NT2/D1 (cell line): Measurements from ENCODE around the gene DDX49.

ENCODE experiments used
- DNase-seq: peaks from one replicate; pipeline ENCODE4 v3.0.0-alpha.2; 2011; ENCODE audit warnings: low read depth, low spot score
- H3K27me3 ChIP-seq: 2 replicates; pipeline ENCODE4 v1.6.0; 2011; ENCODE audit warnings: mild to moderate bottlenecking; ENCODE audit not compliant: insufficient read length, insufficient read depth
- H3K36me3 ChIP-seq: 2 replicates; pipeline ENCODE4 v1.6.1; 2011; ENCODE audit warnings: mild to moderate bottlenecking, low read length, mixed read lengths; ENCODE audit not compliant: insufficient read depth, insufficient read length
- H3K4me1 ChIP-seq: 2 replicates; pipeline ENCODE4 v1.5.1; 2011; ENCODE audit not compliant: insufficient read depth, insufficient read length
- H3K4me3 ChIP-seq: 2 replicates; pipeline ENCODE4 v1.5.1; 2011; ENCODE audit warnings: low read depth; ENCODE audit not compliant: insufficient read length
- H3K9ac ChIP-seq: 2 replicates; pipeline ENCODE4 v1.6.0; 2011; ENCODE audit warnings: low read depth; ENCODE audit not compliant: insufficient read length
- H3K9me3 ChIP-seq: 2 replicates; pipeline ENCODE4 v1.5.1; 2011; ENCODE audit warnings: mild to moderate bottlenecking, low read length; ENCODE audit not compliant: insufficient read depth
- SUZ12 ChIP-seq: IDR thresholded peaks from 2 replicates; pipeline ENCODE4 v1.6.1; 2011; ENCODE audit not compliant: insufficient read length, insufficient read depth; ENCODE audit errors: extremely low read depth
- YY1 ChIP-seq: IDR thresholded peaks from 2 replicates; pipeline ENCODE4 v1.6.1; 2011; ENCODE audit not compliant: insufficient read length, insufficient read depth
- ZNF274 ChIP-seq: IDR thresholded peaks from 2 replicates; pipeline ENCODE4 v1.6.1; 2011; ENCODE audit warnings: mild to moderate bottlenecking, low read depth, low read length

Gene DDX49

GRCh38 chr19:18903156-18904037 is 16.1 kb upstream of the DDX49 start:
- Histone ChIP-seq H3K36me3 (peaks cover 87% of the 10 kb centered on the region), H3K27me3 (no peaks in the 10 kb centered on the region), H3K9me3 (no peaks in the 10 kb centered on the region), H3K4me1 (peaks cover 10% of the 10 kb centered on the region), H3K4me3 (no peak overlapping the region), H3K9ac (no peak overlapping the region)
- no peak for DNase-seq
- TF ChIP-seq ZNF274 (no peak), YY1 (no peak), SUZ12 (no peak)

- no peak for DNase-seq
- Histone ChIP-seq H3K27me3 (no peaks in the 10 kb centered on the region), H3K9ac (no peak overlapping the region), H3K4me1 (peaks cover 10% of the 10 kb centered on the region), H3K4me3 (no peak overlapping the region), H3K9me3 (no peaks in the 10 kb centered on the region), H3K36me3 (peaks cover 85% of the 10 kb centered on the region)
- TF ChIP-seq SUZ12 (no peak), ZNF274 (no peak), YY1 (no peak)
Measured at GRCh38 chr19:18904334-18905057, 15.0 kb upstream of the DDX49 start.

GRCh38 chr19:18905058-18905456 is 14.5 kb upstream of the DDX49 start:
- Histone ChIP-seq H3K4me3 (no peak overlapping the region), H3K9me3 (no peaks in the 10 kb centered on the region), H3K36me3 (peaks cover 85% of the 10 kb centered on the region), H3K27me3 (no peaks in the 10 kb centered on the region), H3K9ac (no peak overlapping the region), H3K4me1 (peaks cover 10% of the 10 kb centered on the region)
- TF ChIP-seq ZNF274 = no peak
- TF ChIP-seq YY1 = no peak
- no peak for TF ChIP-seq SUZ12
- no peak for DNase-seq

GRCh38 chr19:18905513-18906236 is 13.8 kb upstream of the DDX49 start:
- Histone ChIP-seq H3K9me3 (no peaks in the 10 kb centered on the region), H3K27me3 (no peaks in the 10 kb centered on the region), H3K9ac (no peak overlapping the region), H3K36me3 (peaks cover 85% of the 10 kb centered on the region), H3K4me3 (no peak overlapping the region), H3K4me1 (peaks cover 10% of the 10 kb centered on the region)
- TF ChIP-seq ZNF274 (no peak), SUZ12 (no peak), YY1 (no peak)
- no peak for DNase-seq

- Histone ChIP-seq H3K9me3 (no peaks in the 10 kb centered on the region), H3K27me3 (no peaks in the 10 kb centered on the region), H3K9ac (peak overlapping the region; percentile 8), H3K4me3 (no peak overlapping the region), H3K4me1 (peaks cover 10% of the 10 kb centered on the region), H3K36me3 (peaks cover 82% of the 10 kb centered on the region)
- TF ChIP-seq ZNF274 = no peak
- no peak for TF ChIP-seq YY1
- TF ChIP-seq SUZ12 = no peak
- DNase-seq = no peak
Measured at GRCh38 chr19:18906605-18907519, 12.7 kb upstream of the DDX49 start.

GRCh38 chr19:18908917-18909619 is 10.4 kb upstream of the DDX49 start:
- peaks cover 84% of the 10 kb centered on the region for H3K36me3 ChIP-seq

More at GRCh38 chr19:18908917-18909619, 10.4 kb upstream of the DDX49 start:
- Histone ChIP-seq H3K4me1 (peaks cover 17% of the 10 kb centered on the region), H3K4me3 (no peak overlapping the region), H3K9ac (no peak overlapping the region), H3K27me3 (no peaks in the 10 kb centered on the region), H3K9me3 (no peaks in the 10 kb centered on the region)
- DNase-seq = no peak
- TF ChIP-seq ZNF274 (no peak), SUZ12 (no peak), YY1 (no peak)
